ENCODE data around the gene NCOA1. TPM values are rescaled to one million over a fixed set of nuclear protein-coding genes. Genes with fewer than 3 reads are reported as not detected.
A peak's percentile ranks its signal among the peaks of the same experiment; 100 is the strongest.
"Not testable (repeated sequence)": the region's sequence is repeated elsewhere in the genome, so short reads cannot be mapped to it uniquely, and the experiment has no call there.

The NCOA1 gene
- total and polyA plus RNA-seq, 2 experiments from 2014 or later: 32.5 to 51.7 TPM

DNA sequence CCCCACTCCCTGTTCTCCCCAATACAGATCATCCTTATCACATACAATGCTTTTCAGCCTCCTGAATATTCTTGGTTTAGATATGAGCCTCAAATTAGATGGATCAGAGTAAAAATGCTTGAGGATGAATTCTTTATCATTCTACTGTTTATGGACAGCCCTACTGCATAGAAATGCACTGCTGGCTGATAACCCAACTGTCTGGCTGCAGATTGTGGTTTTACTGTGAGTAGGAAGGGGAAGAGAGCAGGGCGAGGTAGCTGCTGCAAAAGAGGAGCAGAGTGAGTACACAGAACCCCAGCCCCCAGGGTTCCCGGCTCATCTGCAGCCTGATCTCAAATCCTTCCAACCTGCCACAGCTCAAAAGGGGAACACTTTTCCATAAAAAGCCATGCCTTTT, 29.4 kb upstream of the NCOA1 start:
- TF ChIP-seq EZH2 (IDR thresholded peaks at IDR 0.05; ENCODE audit: borderline replicate concordance): no peak
- no peak for TF ChIP-seq EZH2phosphoT487 (IDR thresholded peaks at IDR 0.05; ENCODE audit: low read depth, severe bottlenecking, unreplicated experiment)
- TF ChIP-seq, protein P1, sequence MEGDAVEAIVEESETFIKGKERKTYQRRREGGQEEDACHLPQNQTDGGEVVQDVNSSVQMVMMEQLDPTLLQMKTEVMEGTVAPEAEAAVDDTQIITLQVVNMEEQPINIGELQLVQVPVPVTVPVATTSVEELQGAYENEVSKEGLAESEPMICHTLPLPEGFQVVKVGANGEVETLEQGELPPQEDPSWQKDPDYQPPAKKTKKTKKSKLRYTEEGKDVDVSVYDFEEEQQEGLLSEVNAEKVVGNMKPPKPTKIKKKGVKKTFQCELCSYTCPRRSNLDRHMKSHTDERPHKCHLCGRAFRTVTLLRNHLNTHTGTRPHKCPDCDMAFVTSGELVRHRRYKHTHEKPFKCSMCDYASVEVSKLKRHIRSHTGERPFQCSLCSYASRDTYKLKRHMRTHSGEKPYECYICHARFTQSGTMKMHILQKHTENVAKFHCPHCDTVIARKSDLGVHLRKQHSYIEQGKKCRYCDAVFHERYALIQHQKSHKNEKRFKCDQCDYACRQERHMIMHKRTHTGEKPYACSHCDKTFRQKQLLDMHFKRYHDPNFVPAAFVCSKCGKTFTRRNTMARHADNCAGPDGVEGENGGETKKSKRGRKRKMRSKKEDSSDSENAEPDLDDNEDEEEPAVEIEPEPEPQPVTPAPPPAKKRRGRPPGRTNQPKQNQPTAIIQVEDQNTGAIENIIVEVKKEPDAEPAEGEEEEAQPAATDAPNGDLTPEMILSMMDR (IDR thresholded peaks at IDR 0.05; ENCODE audit: poor library complexity): no peak
- no peak overlapping the region for H3K4me3 ChIP-seq
- no peaks in the 10 kb centered on the region for H3K27me3 ChIP-seq
- no peaks in the 10 kb centered on the region for H3K79me2 ChIP-seq
- no peak overlapping the region for H2AFZ ChIP-seq
- H3K36me3 ChIP-seq (replicated peaks; ENCODE audit: insufficient read depth, low read depth): no peaks in the 10 kb centered on the region
- no peak for DNase-seq (ENCODE audit: low spot score)
- no peaks in the 10 kb centered on the region for H4K20me1 ChIP-seq (ENCODE audit: insufficient read depth, poor library complexity, severe bottlenecking)
- no peak overlapping the region for H3K4me2 ChIP-seq
- H3K4me1 ChIP-seq (ENCODE audit: insufficient read depth): no peaks in the 10 kb centered on the region
- no peak overlapping the region for H3K27ac ChIP-seq
- H3K9me2 ChIP-seq (replicated peaks; ENCODE audit: insufficient read depth): no peaks in the 10 kb centered on the region
- H3K9me3 ChIP-seq (ENCODE audit: low read depth): no peaks in the 10 kb centered on the region
- 57% methylated on average over 2 of the region's 2 CpGs for WGBS (ENCODE audit: low lambda C conversion rate, missing lambda C conversion rate)

DNA sequence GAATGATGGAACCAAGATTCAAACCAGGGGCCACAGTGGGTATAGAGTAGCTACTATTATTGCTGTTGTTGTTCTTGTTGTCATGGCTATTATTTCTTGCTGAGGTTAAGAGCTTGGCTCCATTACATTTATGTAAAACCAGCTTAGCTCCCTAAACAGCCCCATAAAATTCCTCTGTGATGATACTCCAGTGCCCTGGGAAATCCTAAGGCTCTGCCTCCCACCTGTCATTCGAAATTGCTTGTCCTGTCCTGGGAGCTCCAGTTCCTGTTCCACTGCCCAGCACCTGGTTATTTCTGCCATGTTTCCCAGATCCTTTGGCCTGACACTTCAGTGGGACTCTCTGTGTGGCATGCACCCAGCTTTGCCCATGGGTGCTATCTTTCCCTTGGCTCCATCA, 27.8 kb upstream of the NCOA1 start:
- H2AFZ ChIP-seq: no peak overlapping the region

DNA sequence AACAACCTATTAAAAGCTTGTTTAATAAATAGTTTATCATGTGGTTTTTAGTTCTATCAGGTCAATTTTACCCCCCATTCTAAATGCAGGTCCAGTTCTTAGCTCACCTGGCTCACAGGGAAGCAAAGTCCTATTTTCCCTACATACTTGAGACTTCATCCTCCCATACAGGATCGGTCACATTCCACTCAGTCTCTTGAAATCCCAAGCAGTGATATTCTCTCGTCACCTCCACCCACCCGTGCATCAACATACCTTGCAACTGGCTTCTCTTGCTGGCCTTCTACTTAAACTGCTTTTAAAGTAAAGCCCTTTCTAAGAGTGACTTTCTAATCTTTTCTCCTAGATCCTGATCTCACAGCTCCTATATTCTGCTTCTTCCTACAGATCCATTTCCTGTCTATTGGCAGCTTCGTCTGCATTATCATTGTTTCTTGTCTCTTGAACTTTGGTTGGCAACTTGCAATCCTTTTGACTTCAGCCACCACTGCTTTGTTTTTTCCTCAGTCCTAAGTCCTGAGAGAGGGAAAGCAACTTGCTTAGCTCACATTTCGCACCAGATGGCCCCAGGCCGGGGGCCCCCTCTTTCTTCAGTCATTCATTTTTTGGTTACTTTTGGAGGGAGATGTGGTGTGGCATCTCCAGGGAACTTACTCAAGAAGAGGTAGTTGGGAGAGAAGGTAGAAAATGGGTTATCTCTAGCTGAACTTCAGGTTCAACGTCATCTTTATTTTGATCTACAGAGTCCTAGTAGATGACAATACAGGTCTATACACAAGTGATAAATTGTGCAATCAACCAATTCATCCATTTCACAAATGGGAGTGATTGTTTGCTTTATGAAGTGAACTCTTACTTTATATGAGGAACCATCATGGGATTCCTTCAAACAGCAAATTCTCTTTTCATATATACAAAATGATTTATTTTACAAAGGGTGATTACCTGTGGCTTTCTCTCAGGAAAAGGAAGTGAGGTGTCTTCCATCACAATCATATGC, 23.9 kb upstream of the NCOA1 start:
- H3K27me3 ChIP-seq: no peaks in the 10 kb centered on the region
- no peak overlapping the region for H3K4me3 ChIP-seq
- no peak for TF ChIP-seq EZH2phosphoT487 (IDR thresholded peaks at IDR 0.05; ENCODE audit: low read depth, severe bottlenecking, unreplicated experiment)
- no peak for TF ChIP-seq EZH2 (IDR thresholded peaks at IDR 0.05; ENCODE audit: borderline replicate concordance)
- TF ChIP-seq, protein P1 (IDR thresholded peaks at IDR 0.05; ENCODE audit: poor library complexity): no peak
- H3K36me3 ChIP-seq (replicated peaks; ENCODE audit: insufficient read depth, low read depth): no peaks in the 10 kb centered on the region
- no peak overlapping the region for H3K4me2 ChIP-seq
- H3K27ac ChIP-seq: peak overlapping the region; percentile 57
- H3K4me1 ChIP-seq (ENCODE audit: insufficient read depth): no peaks in the 10 kb centered on the region
- H4K20me1 ChIP-seq (ENCODE audit: insufficient read depth, poor library complexity, severe bottlenecking): no peaks in the 10 kb centered on the region
- 69% methylated on average over 7 of the region's 7 CpGs for WGBS (ENCODE audit: low lambda C conversion rate, missing lambda C conversion rate)
- DNase-seq (ENCODE audit: low spot score): peak; percentile 35
- no peak overlapping the region for H2AFZ ChIP-seq
- no peaks in the 10 kb centered on the region for H3K9me2 ChIP-seq (replicated peaks; ENCODE audit: insufficient read depth)
- no peaks in the 10 kb centered on the region for H3K79me2 ChIP-seq
- H3K9me3 ChIP-seq (ENCODE audit: low read depth): no peaks in the 10 kb centered on the region

More for the DNA sequence above, 27.8 kb upstream of the NCOA1 start:
- TF ChIP-seq EZH2phosphoT487 (IDR thresholded peaks at IDR 0.05; ENCODE audit: low read depth, severe bottlenecking, unreplicated experiment) (no peak), EZH2 (IDR thresholded peaks at IDR 0.05; ENCODE audit: borderline replicate concordance) (no peak)
- TF ChIP-seq, protein P1 (IDR thresholded peaks at IDR 0.05; ENCODE audit: poor library complexity): no peak
- Histone ChIP-seq H4K20me1 (ENCODE audit: insufficient read depth, poor library complexity, severe bottlenecking) (no peaks in the 10 kb centered on the region), H3K79me2 (no peaks in the 10 kb centered on the region), H3K4me3 (no peak overlapping the region), H3K9me2 (replicated peaks; ENCODE audit: insufficient read depth) (no peaks in the 10 kb centered on the region), H3K36me3 (replicated peaks; ENCODE audit: insufficient read depth, low read depth) (no peaks in the 10 kb centered on the region), H3K27me3 (no peaks in the 10 kb centered on the region), H3K27ac (no peak overlapping the region), H3K4me2 (no peak overlapping the region), H3K4me1 (ENCODE audit: insufficient read depth) (no peaks in the 10 kb centered on the region), H3K9me3 (ENCODE audit: low read depth) (no peaks in the 10 kb centered on the region)
- DNase-seq (ENCODE audit: low spot score): no peak
- WGBS (ENCODE audit: low lambda C conversion rate, missing lambda C conversion rate): 100% methylated on average over 1 of the region's 1 CpG

DNA sequence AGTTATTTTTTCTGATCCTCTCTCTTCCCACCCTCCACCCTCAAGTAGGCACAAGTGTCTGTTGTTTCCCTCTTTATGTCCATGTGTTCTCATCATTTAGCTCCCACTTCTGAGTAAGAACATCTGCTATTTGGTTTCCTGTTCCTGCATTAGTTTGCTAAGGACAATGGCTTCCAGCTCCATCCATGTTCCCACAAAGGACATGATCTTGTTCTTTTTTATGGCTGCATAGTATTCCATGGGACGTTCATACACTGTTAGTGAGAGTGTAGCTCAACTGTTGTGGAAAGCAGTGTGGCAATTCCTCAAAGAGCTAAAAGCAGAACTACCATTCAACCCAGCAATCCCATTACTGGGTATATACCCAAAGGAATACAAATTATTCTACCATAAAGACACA, 22.6 kb upstream of the NCOA1 start:
- not testable (repeated sequence) for H2AFZ ChIP-seq; H4K20me1 ChIP-seq (ENCODE audit: insufficient read depth, poor library complexity, severe bottlenecking); H3K4me3 ChIP-seq; H3K27me3 ChIP-seq; H3K9me2 ChIP-seq (replicated peaks; ENCODE audit: insufficient read depth); H3K4me2 ChIP-seq; H3K9me3 ChIP-seq (ENCODE audit: low read depth); DNase-seq (ENCODE audit: low spot score); H3K79me2 ChIP-seq; H3K4me1 ChIP-seq (ENCODE audit: insufficient read depth); H3K27ac ChIP-seq; H3K36me3 ChIP-seq (replicated peaks; ENCODE audit: insufficient read depth, low read depth)
- WGBS (ENCODE audit: low lambda C conversion rate, missing lambda C conversion rate): 88% methylated on average over 1 of the region's 1 CpG
